Stimulated activated CD8-positive, alpha-beta memory T cell treated with anti-CD3 and anti-CD28 coated beads, Interleukin-4, amount 100 ng/mL, for 48 hours (primary cell): ENCODE results near the gene RHOD.
A peak's percentile ranks its signal among the peaks of the same experiment; 100 is the strongest.

ENCODE experiments used
- DNase-seq: peaks from one replicate; pipeline ENCODE4 v3.0.0-alpha.2; 2020

The RHOD gene

DNA sequence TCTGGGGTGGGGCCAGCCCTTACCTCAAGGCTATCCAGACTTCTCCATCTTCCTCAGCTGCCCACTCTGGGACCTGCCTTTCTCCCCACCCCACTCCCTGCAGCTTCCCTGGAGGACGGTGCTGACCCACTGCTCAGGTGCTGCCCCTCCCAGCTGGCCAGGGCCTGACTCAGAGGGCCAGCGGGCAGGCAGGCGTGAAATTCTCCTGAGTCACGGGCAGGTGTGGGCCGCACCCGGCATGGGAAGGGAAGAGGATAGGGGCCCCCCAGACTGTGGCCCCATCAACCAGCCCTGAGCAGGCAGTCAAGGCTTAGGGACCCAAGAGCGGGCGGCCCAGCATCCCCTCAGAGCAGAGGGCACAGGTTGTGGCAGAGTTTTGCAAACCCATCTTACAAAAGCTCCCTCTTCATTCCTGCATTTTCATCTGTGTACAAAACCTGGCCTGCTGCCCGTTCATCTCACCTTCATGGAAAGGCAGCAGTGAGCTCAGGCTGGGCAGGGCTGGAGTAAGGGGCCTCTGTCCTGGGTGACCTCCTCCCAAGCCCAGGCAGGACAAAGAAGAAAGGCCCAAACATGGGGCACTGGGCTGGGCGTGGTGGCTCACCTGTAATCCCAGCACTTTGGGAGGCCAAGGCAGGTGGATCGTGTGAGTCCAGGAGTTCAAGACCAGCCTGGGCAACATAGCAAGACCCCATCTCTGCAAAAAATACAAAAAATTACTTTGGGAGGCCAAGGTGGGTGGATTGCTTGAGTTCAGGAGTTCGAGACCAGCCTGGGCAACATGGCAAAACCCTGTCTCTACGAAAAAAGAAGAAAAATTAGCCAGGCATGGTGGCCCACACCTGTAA is 6.1 kb downstream of the RHOD start:
- DNase-seq, result no peak

DNA sequence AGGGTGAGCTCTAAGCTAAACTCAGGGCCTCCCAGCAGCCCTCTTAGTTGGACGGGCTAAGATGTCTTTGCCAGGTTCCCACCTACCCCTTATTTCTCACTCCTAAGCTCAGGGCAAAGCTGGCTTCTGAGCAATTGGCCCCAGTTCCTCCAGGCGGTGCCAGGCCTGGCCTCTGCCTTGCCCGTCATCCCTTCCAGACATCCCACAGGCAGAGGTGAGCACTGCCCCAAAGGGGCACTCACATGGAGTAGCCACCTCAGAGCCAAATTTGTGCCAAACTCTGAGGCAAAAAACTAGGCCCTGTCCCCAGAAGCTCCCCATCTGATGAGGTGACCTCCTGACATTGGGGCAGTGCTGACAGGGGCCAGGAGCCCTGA is 9.7 kb downstream of the RHOD start:
- DNase-seq, result no peak

DNA sequence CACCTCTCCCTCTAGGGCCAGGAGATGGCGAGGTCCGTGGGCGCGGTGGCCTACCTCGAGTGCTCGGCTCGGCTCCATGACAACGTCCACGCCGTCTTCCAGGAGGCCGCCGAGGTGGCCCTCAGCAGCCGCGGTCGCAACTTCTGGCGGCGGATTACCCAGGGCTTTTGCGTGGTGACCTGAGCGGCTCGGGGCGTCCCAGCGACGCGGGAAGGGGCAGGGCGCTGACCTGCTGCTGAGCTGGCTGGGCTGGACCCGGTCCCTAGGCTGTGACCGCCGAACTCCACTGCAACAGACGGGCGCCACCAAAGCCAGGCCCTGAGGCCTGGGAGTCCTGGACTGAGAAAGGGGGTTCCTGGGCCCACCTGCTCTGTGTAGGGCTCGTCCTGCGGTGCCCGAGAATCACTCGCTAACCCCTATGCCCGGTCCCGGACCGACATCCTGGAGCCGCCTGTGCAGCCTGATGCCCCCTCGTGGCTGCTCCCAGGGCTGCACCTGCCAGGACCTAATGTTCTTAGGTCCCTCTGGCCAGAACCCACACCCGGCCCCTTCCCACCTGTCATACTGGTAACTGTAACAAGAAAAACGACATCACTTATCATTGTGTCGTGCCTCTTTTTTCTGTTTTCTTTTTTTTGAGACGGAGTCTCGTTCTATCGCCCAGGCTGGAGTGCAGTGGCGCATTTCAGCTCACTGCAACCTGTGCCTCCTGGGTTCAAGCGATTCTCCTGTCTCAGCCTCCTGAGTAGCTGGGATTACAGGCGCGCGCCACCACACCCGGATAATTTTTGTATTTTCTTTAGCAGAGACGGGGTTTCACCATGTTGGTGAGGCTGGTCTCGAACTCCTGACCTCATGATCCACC is 15.0 kb downstream of the RHOD start:
- peak; percentile 88 for DNase-seq

DNA sequence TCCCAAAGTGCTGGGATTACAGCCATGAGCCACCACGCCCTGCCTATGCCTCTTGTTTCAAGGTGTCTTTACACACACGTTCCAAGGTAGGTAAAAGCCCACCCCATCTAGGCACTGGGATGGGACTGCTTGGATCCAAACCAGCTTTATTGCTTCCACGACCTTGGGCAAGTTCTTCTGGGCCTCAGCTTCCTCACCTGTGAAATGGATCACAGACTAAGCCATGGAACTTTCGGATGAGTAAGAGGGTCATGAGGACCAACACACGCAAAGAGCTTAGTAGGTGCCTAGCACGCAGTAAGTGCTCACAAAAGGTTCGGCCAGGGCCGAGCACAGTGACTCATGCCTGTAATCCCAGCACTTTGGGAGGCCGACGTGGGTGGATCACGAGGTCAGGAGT is 15.6 kb downstream of the RHOD start:
- no peak for DNase-seq

DNA sequence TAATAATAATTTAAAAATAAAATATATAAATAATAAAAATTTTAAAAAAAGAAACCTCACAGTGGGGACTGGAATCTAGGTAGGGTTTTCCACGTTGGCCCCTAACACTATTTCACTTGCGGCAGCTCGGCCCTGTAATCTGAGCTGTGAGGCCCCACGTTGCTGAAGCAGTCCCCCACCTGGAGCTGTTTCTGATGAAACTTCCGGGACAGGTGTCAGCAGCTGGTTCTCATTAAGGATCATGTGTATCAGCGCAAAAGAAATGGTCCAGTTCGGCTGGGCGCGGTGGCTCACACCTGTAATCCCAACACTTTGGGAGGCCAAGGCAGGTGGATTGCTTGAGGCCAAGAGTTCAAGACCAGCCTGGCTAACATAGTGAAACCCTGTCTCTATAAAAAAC is 17.3 kb downstream of the RHOD start:
- no peak for DNase-seq

DNA sequence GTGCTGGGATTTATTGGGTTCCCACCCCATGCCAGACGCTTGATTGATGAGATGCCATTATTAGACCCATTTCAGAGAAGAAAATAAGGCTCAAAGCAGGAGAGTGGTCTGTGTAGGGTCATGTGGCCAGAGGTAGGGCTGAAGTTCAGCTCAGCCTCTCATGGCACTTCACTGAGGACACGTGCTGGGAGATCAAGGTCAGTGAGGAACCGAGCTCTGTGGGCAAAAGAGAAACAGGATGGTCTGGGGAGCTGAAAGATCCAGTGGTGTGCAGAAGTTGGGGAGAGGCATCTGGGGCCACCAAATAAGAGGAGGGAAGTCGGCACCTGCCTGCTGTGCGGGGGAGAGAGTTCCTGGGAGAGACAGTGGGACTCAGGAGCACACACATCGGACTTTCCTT is 19.6 kb downstream of the RHOD start:
- DNase-seq, result no peak

DNA sequence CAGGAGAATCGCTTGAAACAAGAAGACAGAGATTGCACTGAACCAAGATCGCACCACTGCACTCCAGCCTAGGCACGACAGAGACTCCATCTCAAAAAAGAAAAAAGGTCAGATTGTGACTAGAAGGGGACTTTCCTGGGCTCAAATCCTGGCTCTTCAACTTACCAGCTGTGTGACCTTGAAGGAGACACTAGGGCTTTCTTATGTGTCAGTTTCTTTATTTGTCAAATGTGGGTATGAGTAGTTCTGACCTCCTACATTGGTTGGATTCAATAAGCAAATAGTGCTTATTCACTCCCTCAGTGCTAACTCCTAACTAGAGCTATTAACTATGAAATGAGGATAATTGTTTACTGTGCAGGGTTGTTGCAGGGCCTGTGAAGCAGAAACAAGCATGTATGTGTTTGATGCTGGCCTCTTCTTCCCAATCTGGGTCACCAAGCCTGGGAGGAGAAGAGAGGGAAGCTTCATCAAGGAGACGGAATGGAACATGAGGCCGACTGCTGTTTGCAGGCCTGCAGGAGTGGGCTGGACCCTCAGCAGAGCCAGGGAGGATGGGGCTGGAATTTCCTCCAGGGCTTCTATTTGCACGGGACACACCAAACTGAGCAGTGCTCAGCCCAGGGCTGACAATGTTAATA is 22.5 kb downstream of the RHOD start:
- no peak for DNase-seq

DNA sequence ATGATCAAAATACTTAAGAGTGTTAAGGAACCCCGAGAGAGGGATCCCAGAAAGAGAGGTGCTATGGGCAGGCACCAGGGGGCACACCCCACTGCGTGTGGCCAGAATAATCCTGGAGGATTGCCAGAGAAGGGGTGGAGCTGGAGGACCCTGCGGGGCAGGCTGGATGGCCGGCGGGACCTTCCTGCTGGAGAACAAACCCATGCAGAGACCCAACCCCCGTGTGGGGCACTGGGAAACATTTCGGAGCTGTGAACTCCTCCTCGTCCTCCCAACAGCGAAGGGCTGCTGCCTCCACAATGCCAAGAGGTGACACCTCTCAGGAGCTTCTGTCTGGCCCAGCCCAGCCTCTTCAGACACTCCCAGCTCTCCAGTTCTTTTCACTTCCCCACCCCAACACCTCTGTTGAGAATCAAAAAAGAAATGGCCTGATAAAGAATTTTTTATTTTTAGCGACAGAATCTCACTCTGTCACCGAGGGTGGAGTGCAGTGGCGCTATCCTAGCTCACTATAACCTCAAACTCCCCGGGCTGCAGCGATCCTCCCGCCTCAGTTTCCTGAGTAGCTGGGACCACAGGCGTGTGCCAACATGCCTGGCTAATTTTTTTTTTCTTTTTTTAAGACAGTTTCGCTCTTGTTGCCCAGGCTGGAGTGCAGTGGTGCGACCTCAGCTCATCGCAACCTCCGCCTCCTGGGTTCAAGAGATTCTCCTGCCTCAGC is 25.6 kb downstream of the RHOD start:
- no peak for DNase-seq

DNA sequence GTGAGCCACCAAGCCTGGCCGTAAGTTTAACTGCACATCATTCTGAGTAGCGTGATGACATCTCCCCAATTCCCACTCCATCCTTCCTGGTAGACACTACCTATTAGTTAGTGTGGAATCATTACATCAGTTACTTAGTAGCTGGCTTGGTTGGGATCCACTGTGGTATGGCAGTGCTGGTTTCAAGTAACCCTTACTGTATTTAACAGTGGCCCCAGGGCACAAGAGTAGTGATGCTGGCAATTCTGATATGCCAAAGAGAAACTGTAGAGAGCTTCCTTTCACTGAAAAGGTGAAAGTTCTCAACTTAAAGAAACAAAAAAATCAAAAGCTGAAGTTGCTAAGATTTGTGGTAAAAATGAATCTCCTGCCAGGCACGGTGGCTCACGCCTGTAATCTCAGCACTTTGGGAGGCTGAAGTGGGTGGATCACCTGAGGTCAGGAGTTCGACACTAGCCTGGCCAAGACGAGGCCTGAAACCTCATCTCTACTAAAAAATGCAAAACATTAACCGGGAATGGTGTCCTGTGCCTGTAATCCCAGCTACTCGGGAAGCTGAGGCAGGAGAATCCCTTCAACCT is 27.2 kb downstream of the RHOD start:
- no peak for DNase-seq

DNA sequence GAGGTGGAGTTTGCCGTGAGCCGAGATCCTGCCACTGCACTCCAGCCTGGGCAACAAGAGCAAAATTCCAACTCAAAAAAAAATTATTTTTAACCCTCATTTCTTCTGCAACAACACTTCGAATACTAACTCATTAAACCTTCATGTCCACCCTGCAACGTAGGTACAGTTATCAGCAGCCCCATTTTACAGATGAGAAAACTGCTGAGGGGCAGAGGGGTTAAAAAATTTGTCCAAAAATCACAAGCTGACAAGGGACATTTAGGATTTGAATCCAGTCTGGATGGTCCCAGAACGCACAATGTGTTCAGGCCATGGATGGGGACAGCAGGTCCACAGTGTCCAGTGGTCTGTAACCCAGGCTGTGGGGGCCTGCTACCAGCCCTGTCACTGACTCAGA is 29.0 kb downstream of the RHOD start:
- no peak for DNase-seq

DNA sequence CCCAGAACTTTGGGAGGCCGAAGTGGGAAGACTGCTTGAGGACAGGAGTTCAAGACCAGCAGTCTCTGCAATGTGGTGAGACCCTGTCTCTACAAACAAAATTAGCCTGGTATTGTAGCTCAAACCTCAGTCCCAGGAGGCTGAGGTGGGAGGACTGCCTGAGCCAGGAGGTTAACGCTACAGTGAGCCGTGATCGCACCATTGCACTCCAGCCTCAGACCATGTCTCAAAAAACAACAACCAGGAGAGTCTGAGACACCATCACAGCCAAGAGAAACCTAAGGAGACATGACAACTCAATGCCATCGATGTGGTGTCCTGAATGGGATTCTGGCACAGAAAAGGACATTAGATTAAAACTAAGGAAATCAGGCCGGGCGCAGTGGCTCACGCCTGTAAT is 34.1 kb downstream of the RHOD start:
- no peak for DNase-seq

DNA sequence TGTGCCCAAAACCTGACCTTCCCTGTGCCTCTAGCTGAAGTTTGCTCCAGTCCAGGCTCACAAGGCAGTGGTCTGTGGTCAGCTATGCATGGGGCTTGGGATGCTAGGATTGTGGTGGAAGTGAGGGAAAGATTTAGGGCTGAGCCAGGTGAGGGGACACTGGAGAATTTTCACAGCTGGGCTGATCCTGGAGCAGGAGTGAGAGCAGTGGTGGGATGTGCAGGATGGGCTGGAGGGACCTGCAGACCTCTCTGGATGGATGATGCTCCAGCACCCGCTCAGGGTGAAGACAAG is 38.5 kb downstream of the RHOD start:
- DNase-seq, result no peak

DNA sequence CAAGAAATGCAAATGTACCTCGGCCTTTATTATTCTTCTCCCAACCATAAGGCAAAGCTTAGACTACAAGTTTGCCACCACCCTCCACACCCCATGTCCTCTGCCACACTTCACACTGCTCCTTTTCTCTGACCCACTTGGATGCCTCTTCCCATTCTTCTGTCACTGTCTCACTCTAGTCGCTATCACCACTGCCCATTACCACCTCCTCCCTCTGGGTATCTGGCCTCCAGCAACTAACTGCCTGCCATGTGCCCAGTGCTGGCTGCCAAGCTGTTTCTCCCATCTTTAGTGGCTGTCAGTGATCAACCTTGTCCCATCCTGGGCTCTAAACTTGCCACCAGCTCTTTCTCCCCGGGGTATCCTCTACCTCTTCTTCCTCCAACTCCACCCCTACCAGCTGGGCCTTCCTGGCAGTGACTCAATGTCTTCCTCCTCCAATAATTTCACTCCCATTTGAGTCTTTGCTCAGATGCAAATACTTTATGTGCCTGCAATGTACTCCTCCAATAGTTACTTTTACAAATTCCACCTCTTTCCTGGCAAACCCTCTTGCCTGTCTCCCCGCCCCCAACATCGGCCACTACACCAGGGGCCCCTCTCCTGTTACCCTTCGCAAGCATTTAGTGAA is 42.3 kb downstream of the RHOD start:
- DNase-seq, result no peak

DNA sequence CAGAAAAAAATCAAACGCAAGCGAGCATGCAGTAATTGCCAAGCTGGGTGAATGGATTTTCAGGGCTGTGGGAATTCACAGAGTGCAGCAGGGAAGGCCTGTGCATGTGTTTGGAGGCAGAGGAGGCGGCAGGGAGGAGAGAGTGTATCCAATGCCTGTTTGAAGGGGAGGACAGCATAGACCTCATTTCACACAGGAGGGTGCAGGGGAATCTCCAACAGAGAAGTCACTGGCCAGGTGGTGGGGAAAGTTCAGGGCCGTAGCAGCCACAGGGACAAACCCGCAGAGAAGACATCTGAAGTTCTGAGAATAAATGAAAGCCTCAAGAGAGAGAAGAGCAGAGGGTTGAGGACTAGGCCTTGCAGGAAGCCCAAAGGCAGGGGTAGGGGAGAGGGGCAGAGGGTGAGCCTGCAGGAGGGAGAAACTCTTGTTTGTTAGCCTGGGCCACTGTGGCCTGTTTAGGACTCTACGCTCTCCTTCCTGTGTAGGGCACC is 43.2 kb downstream of the RHOD start:
- no peak for DNase-seq

DNA sequence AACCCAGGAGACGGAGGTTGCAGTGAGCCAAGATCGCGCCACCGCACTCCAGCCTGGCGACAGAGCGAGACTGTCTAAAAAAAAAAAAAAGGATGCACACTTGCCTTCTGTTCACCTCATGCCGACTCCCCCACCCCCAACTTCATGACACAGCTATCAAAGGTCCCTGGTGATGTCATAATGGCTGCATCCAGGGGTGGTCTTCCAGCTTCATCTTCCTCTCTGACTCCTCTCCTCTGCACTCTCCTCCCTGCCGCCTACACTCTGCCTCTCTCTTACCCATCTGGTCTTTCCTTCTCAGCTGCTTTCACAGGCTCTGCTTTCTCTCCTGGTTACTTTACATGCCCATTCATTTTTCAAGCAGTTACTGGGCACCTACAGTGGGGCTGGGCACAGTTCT is 46.0 kb downstream of the RHOD start:
- DNase-seq, result no peak

DNA sequence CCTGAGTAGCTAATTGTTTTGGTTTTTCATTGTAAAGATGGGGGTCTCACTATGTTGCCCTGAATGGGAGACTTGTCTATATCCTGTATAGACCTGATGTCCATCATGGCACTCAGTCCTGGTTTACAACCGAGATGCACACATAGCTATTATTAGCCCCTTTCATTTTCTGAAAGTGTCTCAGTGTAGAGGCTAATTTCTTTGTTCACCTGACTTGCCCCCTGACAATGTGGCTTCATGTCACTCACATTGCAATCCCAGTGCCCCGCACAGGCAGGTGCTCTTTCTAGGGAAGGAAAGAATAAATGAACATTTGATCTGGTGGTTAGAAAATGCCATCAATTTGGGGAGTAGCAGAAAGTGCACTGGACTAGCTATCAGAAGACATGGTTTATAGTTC is 49.3 kb downstream of the RHOD start:
- DNase-seq, result no peak

DNA sequence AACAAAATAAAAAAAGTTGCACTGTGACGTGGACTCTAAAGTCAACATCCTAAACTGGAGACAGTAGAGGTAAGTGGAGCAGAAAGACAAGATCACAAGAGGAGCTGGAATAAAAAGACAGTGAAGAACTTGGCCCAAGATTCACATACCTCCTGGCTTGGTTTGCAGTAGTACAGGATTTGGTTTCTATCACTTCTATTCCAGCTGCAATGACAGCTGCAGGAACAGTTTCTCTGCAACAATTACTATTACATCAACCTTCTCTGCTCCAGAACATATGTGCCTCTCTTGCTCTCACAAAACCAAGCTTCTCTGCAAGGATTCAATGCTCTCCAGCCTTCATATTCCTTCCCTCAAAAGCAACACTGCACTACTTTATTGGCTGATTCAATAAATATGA is 54.6 kb downstream of the RHOD start:
- no peak for DNase-seq

DNA sequence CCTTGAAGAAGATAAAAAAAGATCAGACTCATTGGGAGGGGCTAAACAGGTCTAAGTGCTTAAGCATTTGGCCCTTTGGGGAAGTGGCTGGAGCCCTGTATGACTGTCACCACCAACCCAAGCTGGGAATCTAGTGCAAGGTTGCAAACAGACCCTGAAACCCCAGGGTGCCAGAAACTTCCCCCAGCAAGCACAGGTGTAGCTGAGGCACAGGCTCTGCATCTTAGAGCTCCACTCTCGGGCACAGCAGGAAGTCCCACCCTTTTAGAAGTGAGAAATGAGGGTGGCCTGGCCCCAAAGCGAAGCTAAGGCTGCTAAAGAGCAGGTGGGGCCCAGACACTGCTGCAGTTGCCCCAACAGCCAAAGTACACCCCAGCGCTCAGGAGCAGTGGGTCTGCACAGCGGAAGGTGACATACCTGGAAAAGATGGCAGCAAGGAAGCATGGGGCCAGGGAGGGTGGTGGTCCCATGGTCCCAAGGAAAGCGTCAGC is 56.6 kb downstream of the RHOD start:
- DNase-seq, result peak; percentile 26

DNA sequence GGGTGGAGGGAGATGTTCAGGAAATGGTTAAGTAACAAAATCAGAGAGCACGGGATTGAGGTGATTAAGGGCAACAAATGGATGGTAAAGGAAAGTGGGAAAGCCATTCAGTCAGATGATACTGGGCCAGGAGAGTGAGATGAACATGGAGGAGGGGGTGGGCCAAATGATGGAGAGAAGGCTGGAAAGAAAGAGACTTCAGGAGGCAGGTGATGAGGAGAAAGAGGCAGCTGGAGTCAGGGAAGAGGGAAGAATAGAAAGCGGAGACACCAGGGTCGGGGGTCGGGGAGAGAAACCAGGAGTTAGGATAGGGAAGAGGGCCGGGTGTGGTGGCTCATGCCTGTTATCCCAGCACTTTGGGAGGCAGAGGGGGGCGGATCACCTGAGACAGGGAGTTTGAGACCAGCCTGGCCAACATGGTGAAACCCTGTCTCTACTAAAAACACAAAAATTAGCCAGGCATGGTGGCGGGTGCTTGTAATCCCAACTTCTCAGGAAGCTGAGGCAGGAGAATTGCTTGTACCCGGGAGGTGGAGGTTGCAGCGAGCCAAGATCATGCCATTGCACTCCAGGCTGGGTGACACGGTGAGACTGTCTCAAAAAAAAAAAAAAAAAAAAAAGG is 57.7 kb downstream of the RHOD start:
- no peak for DNase-seq

DNA sequence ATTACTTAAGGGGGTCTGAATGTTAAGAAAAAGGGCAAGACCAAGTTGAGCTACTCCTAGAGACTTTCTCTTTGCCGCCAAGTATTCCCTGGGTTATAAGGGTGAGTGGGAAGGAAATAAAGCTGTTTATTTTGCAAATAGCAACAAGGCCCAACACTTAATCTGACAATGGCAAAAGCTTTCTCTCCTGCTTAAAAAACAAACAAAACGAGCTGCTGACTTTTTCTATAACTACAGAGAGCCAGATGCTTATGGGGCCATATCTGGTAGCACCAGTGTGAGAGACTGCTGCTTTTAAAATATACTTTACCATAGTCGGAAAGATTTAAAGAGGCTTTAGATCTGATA is 60.1 kb downstream of the RHOD start:
- no peak for DNase-seq

DNA sequence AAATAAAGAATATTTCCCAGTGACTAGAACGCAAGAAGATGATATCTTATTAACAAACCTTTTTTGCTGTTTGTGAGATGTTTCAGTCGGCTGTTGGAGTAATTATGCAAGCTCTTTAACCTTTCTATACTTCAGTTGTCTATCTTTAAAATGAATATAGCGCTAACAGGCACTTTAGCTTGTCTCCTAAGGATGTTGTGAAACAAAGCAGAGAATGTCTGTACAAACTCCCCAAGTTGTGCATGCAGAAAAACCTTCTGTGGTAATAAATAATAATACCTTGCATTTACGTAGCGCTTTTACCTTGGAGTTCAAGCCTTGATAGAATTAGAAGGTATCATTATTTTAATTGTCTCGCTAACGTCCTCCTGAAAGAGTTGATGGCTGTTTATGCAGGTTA is 60.5 kb downstream of the RHOD start:
- no peak for DNase-seq

DNA sequence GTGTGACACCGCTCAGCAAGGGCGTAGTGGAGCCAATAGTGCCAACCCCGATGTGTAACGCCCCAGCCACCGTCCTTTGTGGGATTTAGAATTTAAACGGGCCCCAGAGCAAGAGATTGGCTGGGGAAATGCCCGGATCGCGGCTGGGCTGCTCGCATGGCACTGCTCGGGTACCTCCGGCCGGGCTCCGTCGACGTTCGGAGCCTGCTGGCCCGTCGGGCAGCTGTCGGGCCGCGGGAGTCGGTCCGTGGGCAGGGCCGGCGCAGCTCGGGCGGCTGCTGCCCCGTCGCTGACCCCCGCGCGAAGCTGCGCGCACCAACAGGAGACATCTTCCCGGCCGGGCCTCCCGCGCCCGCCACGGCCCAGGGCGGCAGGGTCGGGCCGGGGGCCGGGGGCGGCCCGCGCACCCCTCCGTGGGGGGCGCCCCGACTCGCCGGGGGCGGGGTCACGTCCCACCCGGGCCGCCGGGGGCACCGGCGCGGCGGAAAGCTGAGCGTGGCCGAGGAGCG is 61.1 kb downstream of the RHOD start:
- DNase-seq, result peak; percentile 57
